GM12892 (cell line): ENCODE results near the gene IDH2.

ENCODE experiments used
- POLR2A ChIP-seq: IDR thresholded peaks from 2 replicates; pipeline ENCODE4 v1.6.1; 2011; ENCODE audit warnings: low read depth, low read length, control low read depth
- POLR2AphosphoS5 ChIP-seq: IDR thresholded peaks from 2 replicates; pipeline ENCODE4 v1.6.1; 2011; ENCODE audit warnings: low read depth, low read length, control low read depth

GRCh38 chr15:90044191-90044590, 58.1 kb downstream of the IDH2 start:
- TF ChIP-seq POLR2A (no peak), POLR2AphosphoS5 (no peak)
